Measurements from ENCODE around the gene ASTE1. TPM values are rescaled to one million over a fixed set of nuclear protein-coding genes. Genes with fewer than 3 reads are reported as not detected.
"Not testable (repeated sequence)": the region's sequence is repeated elsewhere in the genome, so short reads cannot be mapped to it uniquely, and the experiment has no call there.

The ASTE1 gene
- total and polyA plus RNA-seq, 9 donors, result 5.9 to 8.6 (median 7.0) TPM

DNA sequence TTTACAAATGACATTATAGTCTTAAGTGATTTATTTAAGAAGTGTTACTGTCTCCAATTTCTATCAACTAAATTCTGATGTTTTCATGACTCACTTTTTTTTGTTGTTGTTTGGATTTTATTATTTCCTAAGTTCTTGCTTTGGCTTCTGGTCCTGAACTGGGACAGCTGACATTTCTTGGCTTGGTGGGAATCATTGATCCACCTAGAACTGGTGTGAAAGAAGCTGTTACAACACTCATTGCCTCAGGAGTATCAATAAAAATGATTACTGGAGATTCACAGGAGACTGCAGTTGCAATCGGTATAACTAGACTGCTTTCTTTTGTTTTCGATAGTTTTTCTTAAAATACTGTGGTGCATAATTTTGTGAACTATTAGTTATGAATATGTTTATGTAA, 47.5 kb downstream of the ASTE1 start:
- no peaks in the 10 kb centered on the region for H3K9me3 ChIP-seq (replicated peaks; ENCODE audit: control insufficient read depth, low read depth, low read length)
- H3K27me3 ChIP-seq (ENCODE audit: control insufficient read depth, insufficient read depth, low read length), result no peaks in the 10 kb centered on the region
- no peak for DNase-seq
- H3K4me3 ChIP-seq (ENCODE audit: low read length), result no peak overlapping the region
- H3K4me1 ChIP-seq (ENCODE audit: control insufficient read depth, insufficient read depth, low read length), result no peaks in the 10 kb centered on the region
- H3K36me3 ChIP-seq (ENCODE audit: control insufficient read depth, insufficient read depth, low read length), result peaks cover 14% of the 10 kb centered on the region
- WGBS (ENCODE audit: insufficient coverage), result no CpG with 5 or more reads among the region's 2 CpGs
- H3K27ac ChIP-seq (ENCODE audit: low read length), result no peak overlapping the region

DNA sequence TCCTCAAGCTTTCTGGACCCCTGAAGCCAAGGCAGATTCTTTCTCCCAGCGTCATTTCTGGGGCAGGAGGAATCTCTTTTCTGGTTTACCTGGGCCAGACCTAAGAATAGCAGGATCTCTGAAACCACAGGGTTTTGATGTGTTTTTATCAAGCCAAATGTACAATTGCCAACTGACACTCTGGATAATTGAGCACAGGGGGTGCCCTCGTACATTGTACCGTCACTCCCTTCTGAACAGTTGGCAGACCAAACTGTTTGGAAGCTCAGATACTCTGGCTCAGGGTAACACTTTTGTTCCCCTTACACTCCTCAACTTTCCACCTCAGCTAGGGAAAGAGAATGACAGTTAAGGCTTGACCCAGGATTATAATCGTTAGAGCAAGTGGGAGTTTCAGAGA, 49.9 kb downstream of the ASTE1 start:
- no peak overlapping the region for H3K4me3 ChIP-seq (ENCODE audit: low read length)
- H3K4me1 ChIP-seq (ENCODE audit: control insufficient read depth, insufficient read depth, low read length), result no peaks in the 10 kb centered on the region
- H3K27ac ChIP-seq (ENCODE audit: low read length), result no peak overlapping the region
- WGBS (ENCODE audit: insufficient coverage), result 64% methylated on average over 3 of the region's 4 CpGs
- no peaks in the 10 kb centered on the region for H3K27me3 ChIP-seq (ENCODE audit: control insufficient read depth, insufficient read depth, low read length)
- H3K36me3 ChIP-seq (ENCODE audit: control insufficient read depth, insufficient read depth, low read length), result peaks cover 24% of the 10 kb centered on the region
- no peaks in the 10 kb centered on the region for H3K9me3 ChIP-seq (replicated peaks; ENCODE audit: control insufficient read depth, low read depth, low read length)
- no peak for DNase-seq

DNA sequence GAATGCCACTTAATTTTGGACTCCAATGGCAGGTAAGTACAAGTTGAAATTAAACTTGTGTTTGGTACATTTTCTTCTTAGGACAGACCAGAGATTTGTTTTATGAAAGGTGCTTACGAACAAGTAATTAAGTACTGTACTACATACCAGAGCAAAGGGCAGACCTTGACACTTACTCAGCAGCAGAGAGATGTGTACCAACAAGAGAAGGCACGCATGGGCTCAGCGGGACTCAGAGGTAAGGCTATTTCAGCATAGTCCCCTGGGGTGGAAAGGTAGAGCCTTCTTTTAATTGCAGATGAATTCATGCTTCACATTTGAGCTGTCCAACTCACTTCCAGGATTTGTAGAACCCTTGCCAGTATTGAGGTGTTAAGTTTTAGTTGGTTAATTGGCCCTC, 51.4 kb downstream of the ASTE1 start:
- Histone ChIP-seq H3K9me3 (replicated peaks; ENCODE audit: control insufficient read depth, low read depth, low read length) (no peaks in the 10 kb centered on the region), H3K27ac (ENCODE audit: low read length) (no peak overlapping the region), H3K4me3 (ENCODE audit: low read length) (no peak overlapping the region), H3K36me3 (ENCODE audit: control insufficient read depth, insufficient read depth, low read length) (peaks cover 28% of the 10 kb centered on the region), H3K27me3 (ENCODE audit: control insufficient read depth, insufficient read depth, low read length) (no peaks in the 10 kb centered on the region), H3K4me1 (ENCODE audit: control insufficient read depth, insufficient read depth, low read length) (no peaks in the 10 kb centered on the region)
- DNase-seq, result no peak
- WGBS (ENCODE audit: insufficient coverage), result no CpG with 5 or more reads among the region's 3 CpGs

DNA sequence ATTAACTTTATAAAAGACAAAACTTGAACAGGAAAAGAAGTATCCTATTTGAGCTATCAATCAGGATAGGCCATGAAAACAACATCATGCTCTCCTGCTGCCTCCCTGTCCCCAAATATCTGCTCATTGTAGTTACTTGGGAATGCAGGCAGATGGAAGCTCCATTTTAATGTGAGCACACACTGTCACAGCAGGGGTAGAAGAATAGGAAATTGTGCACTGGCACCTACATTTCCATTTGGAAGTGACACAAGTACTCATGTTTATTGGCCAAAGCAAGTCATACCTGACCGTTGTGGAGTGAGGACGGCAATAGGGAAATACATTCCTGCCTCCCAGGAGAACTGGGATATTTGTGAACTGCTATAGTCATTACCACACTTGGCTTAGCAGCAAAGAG, 52.4 kb downstream of the ASTE1 start:
- Histone ChIP-seq H3K9me3 (replicated peaks; ENCODE audit: control insufficient read depth, low read depth, low read length) (no peaks in the 10 kb centered on the region), H3K36me3 (ENCODE audit: control insufficient read depth, insufficient read depth, low read length) (peaks cover 29% of the 10 kb centered on the region), H3K4me3 (ENCODE audit: low read length) (no peak overlapping the region), H3K4me1 (ENCODE audit: control insufficient read depth, insufficient read depth, low read length) (no peaks in the 10 kb centered on the region), H3K27ac (ENCODE audit: low read length) (no peak overlapping the region), H3K27me3 (ENCODE audit: control insufficient read depth, insufficient read depth, low read length) (no peaks in the 10 kb centered on the region)
- DNase-seq, result no peak
- no CpG with 5 or more reads among the region's 2 CpGs for WGBS (ENCODE audit: insufficient coverage)

DNA sequence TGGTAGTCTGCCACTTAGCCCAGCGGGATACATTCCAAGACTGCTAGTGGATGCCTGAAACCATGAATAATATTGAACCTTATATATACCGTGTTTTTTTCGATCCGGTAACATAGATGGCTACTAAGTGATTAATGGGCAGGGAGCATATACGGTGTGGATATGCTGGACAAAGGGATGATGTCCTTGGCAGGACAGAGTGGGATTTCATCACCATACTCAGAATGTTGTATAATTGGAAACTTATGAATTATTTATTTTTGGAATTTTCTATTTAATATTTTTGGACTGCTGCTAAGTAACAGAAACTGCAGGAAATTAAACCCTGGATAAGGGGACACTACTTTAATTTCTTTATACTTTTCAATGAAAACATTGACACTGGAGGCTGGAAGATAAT, 53.2 kb downstream of the ASTE1 start:
- peak; percentile 49 for DNase-seq
- peaks cover 31% of the 10 kb centered on the region for H3K36me3 ChIP-seq (ENCODE audit: control insufficient read depth, insufficient read depth, low read length)
- no peaks in the 10 kb centered on the region for H3K27me3 ChIP-seq (ENCODE audit: control insufficient read depth, insufficient read depth, low read length)
- no peaks in the 10 kb centered on the region for H3K4me1 ChIP-seq (ENCODE audit: control insufficient read depth, insufficient read depth, low read length)
- no peaks in the 10 kb centered on the region for H3K9me3 ChIP-seq (replicated peaks; ENCODE audit: control insufficient read depth, low read depth, low read length)
- H3K27ac ChIP-seq (ENCODE audit: low read length), result no peak overlapping the region
- WGBS (ENCODE audit: insufficient coverage), result 100% methylated on average over 1 of the region's 5 CpGs
- H3K4me3 ChIP-seq (ENCODE audit: low read length), result no peak overlapping the region

DNA sequence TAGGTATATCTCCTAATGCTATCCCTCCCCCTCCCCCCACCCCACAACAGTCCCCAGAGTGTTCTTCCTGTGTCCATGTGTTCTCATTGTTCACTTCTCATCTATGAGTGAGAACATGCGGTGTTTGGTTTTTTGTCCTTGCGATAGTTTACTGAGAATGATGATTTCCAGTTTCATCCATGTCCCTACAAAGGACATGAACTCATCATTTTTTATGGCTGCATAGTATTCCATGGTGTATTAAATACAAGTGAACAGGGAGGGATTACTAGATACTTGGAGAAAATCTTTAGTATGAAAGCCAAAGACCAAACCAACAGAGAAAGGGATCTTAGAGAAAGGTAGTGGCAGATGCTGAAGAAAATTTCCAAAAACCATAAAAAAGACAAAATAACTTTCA, 54.0 kb downstream of the ASTE1 start:
- H3K27me3 ChIP-seq (ENCODE audit: control insufficient read depth, insufficient read depth, low read length); H3K4me1 ChIP-seq (ENCODE audit: control insufficient read depth, insufficient read depth, low read length); H3K27ac ChIP-seq (ENCODE audit: low read length); H3K9me3 ChIP-seq (replicated peaks; ENCODE audit: control insufficient read depth, low read depth, low read length); H3K4me3 ChIP-seq (ENCODE audit: low read length); DNase-seq: not testable (repeated sequence)
- peaks cover 33% of the 10 kb centered on the region for H3K36me3 ChIP-seq (ENCODE audit: control insufficient read depth, insufficient read depth, low read length)
- WGBS (ENCODE audit: insufficient coverage), result no CpG with 5 or more reads among the region's 2 CpGs

DNA sequence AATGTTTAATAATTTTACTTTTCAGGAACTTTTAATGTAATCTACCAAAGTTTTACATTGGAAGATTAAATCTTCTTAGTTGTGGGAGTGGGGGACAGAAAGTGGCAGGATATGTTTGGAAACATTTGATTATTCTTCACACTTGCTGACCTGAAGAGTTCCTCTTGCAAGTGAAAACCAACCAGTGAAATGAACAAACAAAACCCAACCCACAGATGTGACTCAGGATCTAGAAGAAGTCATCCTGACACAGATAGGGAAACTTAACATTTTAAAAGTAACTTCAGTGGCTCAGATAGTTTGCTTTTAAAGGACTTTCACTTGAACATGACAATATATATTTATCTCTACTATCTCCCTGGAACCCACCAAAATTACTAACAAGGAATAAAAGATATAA, 55.4 kb downstream of the ASTE1 start:
- Histone ChIP-seq H3K27ac (ENCODE audit: low read length) (no peak overlapping the region), H3K27me3 (ENCODE audit: control insufficient read depth, insufficient read depth, low read length) (no peaks in the 10 kb centered on the region), H3K4me1 (ENCODE audit: control insufficient read depth, insufficient read depth, low read length) (no peaks in the 10 kb centered on the region), H3K4me3 (ENCODE audit: low read length) (no peak overlapping the region), H3K9me3 (replicated peaks; ENCODE audit: control insufficient read depth, low read depth, low read length) (no peaks in the 10 kb centered on the region), H3K36me3 (ENCODE audit: control insufficient read depth, insufficient read depth, low read length) (peaks cover 28% of the 10 kb centered on the region)
- DNase-seq, result no peak

DNA sequence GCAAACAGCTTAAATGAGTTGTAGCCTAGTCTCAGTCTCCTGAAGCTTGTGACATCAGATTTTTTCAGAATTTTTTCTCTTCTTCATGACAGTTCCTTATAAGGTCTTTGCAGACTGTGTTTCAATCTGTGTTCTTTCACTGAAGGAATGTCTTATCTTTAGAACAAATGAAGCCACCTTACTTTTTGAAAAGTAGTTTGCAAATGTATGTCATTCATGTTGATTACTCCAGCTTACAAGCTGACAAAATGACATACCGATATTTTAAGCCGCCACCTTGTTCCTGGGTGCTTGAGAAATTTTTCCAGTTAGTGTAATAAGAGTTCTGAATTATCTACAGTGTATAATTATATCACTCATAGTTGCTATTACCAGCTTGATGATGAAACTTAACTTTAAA, 57.0 kb downstream of the ASTE1 start:
- DNase-seq, result no peak
- Histone ChIP-seq H3K4me3 (ENCODE audit: low read length) (no peak overlapping the region), H3K36me3 (ENCODE audit: control insufficient read depth, insufficient read depth, low read length) (peaks cover 23% of the 10 kb centered on the region), H3K27ac (ENCODE audit: low read length) (no peak overlapping the region), H3K4me1 (ENCODE audit: control insufficient read depth, insufficient read depth, low read length) (no peaks in the 10 kb centered on the region), H3K9me3 (replicated peaks; ENCODE audit: control insufficient read depth, low read depth, low read length) (no peaks in the 10 kb centered on the region), H3K27me3 (ENCODE audit: control insufficient read depth, insufficient read depth, low read length) (no peaks in the 10 kb centered on the region)
- no CpG with 5 or more reads among the region's 2 CpGs for WGBS (ENCODE audit: insufficient coverage)

DNA sequence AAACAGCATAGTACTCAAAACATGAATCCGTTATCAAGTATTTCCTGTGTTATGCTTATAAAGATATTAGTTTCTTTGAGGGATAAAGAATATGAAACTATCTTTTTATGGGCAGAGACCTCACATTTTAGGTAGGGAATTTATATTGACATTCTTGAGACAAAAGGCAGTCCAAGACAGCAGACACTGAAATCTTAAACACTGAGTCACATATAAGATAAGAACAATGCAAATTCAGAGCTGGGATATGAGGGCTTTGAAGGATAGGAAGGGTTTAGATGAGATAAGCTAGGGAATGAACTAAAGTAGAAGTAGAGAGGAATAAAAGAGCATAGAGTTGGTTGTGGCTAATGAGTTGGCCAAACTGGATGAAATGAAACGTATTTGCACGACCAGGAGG, 58.4 kb downstream of the ASTE1 start:
- Histone ChIP-seq H3K9me3 (replicated peaks; ENCODE audit: control insufficient read depth, low read depth, low read length) (no peaks in the 10 kb centered on the region), H3K27ac (ENCODE audit: low read length) (no peak overlapping the region), H3K36me3 (ENCODE audit: control insufficient read depth, insufficient read depth, low read length) (peaks cover 21% of the 10 kb centered on the region), H3K27me3 (ENCODE audit: control insufficient read depth, insufficient read depth, low read length) (no peaks in the 10 kb centered on the region), H3K4me3 (ENCODE audit: low read length) (no peak overlapping the region), H3K4me1 (ENCODE audit: control insufficient read depth, insufficient read depth, low read length) (no peaks in the 10 kb centered on the region)
- 95% methylated on average over 2 of the region's 3 CpGs for WGBS (ENCODE audit: insufficient coverage)
- no peak for DNase-seq

DNA sequence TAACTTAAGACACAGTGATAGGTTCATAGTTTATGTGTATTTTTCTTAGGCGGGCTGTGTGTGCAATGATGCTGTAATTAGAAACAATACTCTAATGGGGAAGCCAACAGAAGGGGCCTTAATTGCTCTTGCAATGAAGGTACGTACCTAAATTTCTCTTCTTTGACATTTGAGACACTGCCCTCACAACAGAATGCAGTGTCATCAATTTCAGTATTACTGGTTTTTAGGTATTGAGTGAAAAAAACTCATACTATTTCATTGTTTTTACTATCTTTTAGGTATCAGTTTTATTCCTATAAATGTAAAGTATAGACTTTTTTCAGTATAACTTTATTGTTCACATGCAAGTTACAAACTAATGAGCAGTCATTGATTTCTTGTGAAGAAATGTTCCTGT, 59.3 kb downstream of the ASTE1 start:
- Histone ChIP-seq H3K36me3 (ENCODE audit: control insufficient read depth, insufficient read depth, low read length) (peaks cover 19% of the 10 kb centered on the region), H3K27me3 (ENCODE audit: control insufficient read depth, insufficient read depth, low read length) (no peaks in the 10 kb centered on the region), H3K4me1 (ENCODE audit: control insufficient read depth, insufficient read depth, low read length) (no peaks in the 10 kb centered on the region), H3K9me3 (replicated peaks; ENCODE audit: control insufficient read depth, low read depth, low read length) (no peaks in the 10 kb centered on the region), H3K4me3 (ENCODE audit: low read length) (no peak overlapping the region), H3K27ac (ENCODE audit: low read length) (no peak overlapping the region)
- no CpG with 5 or more reads among the region's 2 CpGs for WGBS (ENCODE audit: insufficient coverage)
- no peak for DNase-seq

DNA sequence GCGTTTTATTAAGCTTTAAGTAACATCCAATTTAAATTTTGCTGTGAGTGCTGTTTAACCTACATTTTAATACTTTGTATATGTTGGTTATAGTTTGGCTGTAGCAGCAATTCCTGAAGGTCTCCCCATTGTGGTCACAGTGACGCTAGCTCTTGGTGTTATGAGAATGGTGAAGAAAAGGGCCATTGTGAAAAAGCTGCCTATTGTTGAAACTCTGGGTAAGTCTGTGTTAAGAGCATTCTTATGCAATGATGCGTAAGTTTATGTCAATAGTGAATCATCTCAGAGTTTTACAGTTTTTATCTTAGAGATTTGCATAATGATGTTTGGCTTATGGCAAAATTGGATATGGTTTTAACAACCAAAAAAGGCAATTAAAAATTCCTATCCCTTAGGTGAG, 62.7 kb downstream of the ASTE1 start:
- DNase-seq, result no peak
- 90% methylated on average over 1 of the region's 3 CpGs for whole genome bisulfite sequencing (ENCODE audit: insufficient coverage)
- Histone ChIP-seq H3K27ac (ENCODE audit: low read length) (no peak overlapping the region), H3K4me1 (ENCODE audit: control insufficient read depth, insufficient read depth, low read length) (no peaks in the 10 kb centered on the region), H3K4me3 (ENCODE audit: low read length) (no peak overlapping the region), H3K36me3 (ENCODE audit: control insufficient read depth, insufficient read depth, low read length) (peaks cover 10% of the 10 kb centered on the region), H3K27me3 (ENCODE audit: control insufficient read depth, insufficient read depth, low read length) (no peaks in the 10 kb centered on the region), H3K9me3 (replicated peaks; ENCODE audit: control insufficient read depth, low read depth, low read length) (no peaks in the 10 kb centered on the region)

Measured in muscle of leg (tissue), 11 donors.